ENCODE measurements around the gene GSTA1.
"Not testable (repeated sequence)": the region's sequence is repeated elsewhere in the genome, so short reads cannot be mapped to it uniquely, and the experiment has no call there.

- TF ChIP-seq CTCF (IDR thresholded peaks at IDR 0.05 in 8 of 11, conservative IDR thresholded peaks at IDR 0.05 in 3 of 11); POLR2AphosphoS5 (IDR thresholded peaks at IDR 0.05); POLR2A (IDR thresholded peaks at IDR 0.05): not testable (repeated sequence)
Measured at GRCh38 chr6:52753137-52753536, 50.5 kb downstream of the GSTA1 start.

Measured in spleen (tissue), 7 donors.